ENCODE measurements around the gene MYO7A.

MYO7A gene

GRCh38 chr11:77166021-77166420, 38.0 kb downstream of the MYO7A start:
- DNase-seq (ENCODE audit: low spot score), result no peak

DNA sequence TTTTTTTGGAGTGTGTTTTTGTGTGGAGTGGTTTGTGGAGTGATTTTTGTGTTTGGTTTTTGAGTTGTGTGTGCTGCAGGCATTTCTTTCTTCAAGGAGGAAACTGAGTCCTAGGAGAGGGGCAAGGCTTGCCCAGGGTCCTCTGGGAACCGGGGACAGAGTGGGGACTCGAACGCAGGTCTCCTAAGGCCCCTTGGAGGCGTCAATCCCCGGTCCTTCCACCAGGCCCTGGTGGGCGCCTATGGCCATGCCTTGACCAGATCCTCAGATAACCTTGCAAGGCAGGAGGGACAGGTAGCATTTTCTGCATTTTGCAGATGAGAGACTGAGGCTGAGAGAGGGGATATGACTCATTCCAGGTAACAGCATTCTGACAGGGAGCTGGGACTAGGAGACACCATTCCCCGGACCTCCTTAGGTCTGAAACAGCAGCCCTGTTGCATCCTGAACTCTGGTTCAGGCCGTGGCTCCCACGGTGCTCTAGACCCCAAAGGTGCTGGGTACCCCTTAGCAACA, 39.1 kb downstream of the MYO7A start:
- no peak for DNase-seq (ENCODE audit: low spot score)

- no peak for DNase-seq (ENCODE audit: low spot score)
Measured at GRCh38 chr11:77167791-77168190, 39.7 kb downstream of the MYO7A start.

- no peak for DNase-seq (ENCODE audit: low spot score)
Measured at GRCh38 chr11:77170107-77170506, 42.1 kb downstream of the MYO7A start.

GRCh38 chr11:77171254-77171653, 43.2 kb downstream of the MYO7A start:
- DNase-seq (ENCODE audit: low spot score), result no peak

- no peak for DNase-seq (ENCODE audit: low spot score)
Measured at GRCh38 chr11:77171885-77172665, 44.0 kb downstream of the MYO7A start.

DNA sequence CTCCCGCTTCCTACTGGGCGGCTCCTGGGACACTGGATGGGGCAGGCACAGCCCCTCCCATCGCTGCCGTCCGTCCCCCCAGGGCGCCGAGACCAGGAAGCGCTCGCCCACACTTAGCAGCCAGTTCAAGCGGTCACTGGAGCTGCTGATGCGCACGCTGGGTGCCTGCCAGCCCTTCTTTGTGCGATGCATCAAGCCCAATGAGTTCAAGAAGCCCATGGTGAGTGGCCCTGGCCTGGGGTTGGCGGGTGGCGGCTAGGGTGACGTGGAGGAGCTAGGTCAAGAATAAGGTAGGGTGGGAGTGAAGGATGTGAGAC, 44.6 kb downstream of the MYO7A start:
- no peak for DNase-seq (ENCODE audit: low spot score)

- no peak for DNase-seq (ENCODE audit: low spot score)
Measured at GRCh38 chr11:77173494-77173893, 45.4 kb downstream of the MYO7A start.

GRCh38 chr11:77174559-77174958, 46.5 kb downstream of the MYO7A start:
- DNase-seq (ENCODE audit: low spot score), result no peak

DNA sequence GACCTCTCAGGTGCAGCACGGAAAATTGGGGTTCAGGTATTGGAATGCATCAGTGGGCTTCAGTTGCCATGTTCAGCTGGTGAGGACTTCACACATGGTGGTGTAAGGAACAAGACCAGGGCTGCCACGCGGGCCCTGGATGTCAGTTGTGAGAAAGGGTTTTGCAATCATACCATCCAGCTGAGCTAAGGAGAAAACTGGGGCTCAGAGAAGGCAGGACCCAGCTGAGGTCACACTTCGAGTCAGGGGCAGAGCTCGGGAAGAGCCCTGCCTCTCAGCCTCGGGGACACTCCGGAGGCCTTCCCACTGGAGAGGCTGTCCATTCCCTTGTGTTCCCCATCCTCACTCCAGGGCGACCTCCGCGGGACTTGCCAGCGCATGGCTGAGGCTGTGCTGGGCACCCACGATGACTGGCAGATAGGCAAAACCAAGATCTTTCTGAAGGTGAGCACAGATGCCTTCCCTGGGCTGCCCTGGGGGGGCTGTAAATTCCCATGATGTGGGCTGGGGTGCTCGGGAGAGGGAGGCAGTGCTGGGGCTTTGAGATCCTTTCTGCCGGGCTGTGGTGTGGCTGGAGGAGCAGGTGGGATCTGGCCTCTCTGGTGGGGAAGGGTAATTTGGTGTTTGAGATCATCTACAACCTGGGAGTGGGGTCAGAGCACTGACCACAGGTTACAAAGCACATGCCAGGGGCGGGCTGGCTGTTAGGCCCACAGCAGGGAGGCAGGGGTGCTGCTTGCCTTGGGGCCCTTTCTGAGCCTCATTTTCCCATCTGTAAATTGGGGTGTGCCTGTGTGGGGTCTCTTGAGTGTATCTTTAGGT, 47.2 kb downstream of the MYO7A start:
- peak; percentile 20 for DNase-seq (ENCODE audit: low spot score)

GRCh38 chr11:77175869-77176539, 48.0 kb downstream of the MYO7A start:
- DNase-seq (ENCODE audit: low spot score), result peak; percentile 37

DNA sequence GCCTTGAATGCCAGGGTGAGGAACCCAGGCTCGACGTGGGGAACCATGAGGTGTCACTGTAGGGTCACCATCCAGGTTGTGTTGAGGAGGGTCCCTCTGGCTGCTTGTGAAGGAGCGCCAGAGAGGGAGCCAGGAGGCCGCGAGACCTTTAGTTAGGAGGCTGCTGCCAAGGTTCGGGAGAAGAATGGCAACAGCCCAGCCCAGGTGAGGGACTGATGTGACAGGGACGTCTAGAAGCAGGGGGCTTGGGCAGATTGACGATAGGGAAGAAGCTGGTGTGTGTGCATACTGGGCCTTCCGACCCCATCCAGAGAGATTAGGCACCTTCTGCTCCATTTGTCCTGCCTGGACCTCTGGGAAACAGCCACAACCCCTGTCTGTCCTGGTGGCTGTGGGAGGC, 49.0 kb downstream of the MYO7A start:
- DNase-seq (ENCODE audit: low spot score), result no peak

- DNase-seq (ENCODE audit: low spot score), result no peak
Measured at GRCh38 chr11:77178150-77178549, 50.1 kb downstream of the MYO7A start.

GRCh38 chr11:77179048-77179447, 51.0 kb downstream of the MYO7A start:
- peak; percentile 54 for DNase-seq (ENCODE audit: low spot score)

GRCh38 chr11:77179681-77180080, 51.6 kb downstream of the MYO7A start:
- no peak for DNase-seq (ENCODE audit: low spot score)

GRCh38 chr11:77180346-77180745, 52.3 kb downstream of the MYO7A start:
- no peak for DNase-seq (ENCODE audit: low spot score)

- DNase-seq (ENCODE audit: low spot score), result no peak
Measured at GRCh38 chr11:77181226-77181625, 53.2 kb downstream of the MYO7A start.

- no peak for DNase-seq (ENCODE audit: low spot score)
Measured at GRCh38 chr11:77181799-77182541, 53.9 kb downstream of the MYO7A start.

DNA sequence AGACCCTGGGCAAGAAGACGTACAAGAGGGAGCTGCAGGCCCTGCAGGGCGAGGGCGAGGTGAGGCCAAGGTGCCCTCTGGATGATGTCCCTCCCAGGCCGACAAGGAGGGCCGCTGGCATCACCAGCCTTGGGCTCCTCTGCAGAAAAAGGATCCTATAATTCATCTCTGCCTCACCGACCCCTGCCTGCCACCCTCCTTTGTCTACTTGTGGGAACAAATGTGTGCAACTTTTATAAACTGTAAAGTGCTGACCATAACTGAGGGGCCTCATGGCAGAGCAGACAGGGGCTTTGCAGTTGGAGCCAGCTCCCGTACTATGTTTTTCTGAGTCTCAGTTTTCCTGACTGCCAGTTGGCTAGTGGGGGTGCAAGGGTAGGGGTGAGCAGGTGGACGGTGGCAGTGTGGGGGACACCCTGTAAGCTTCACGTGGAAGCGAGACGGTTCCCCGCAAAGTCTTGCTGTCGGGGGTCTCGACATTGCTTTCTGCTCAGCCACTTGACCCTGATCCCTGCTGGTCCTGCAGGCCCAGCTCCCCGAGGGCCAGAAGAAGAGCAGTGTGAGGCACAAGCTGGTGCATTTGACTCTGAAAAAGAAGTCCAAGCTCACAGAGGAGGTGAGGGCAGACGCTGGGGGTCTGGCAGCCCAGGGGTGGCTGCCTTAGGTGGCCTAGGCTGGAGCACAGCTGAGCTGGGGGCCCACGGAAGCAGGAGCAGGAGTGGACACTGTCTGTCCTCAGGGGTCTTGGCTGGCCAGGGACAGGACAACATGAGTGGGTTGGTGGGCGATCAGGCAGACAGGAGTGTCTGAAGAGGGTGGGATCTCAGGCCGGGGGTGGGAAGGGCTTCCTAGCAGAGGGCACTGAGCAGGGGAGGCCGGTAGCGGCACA, 54.7 kb downstream of the MYO7A start:
- no peak for DNase-seq (ENCODE audit: low spot score)

DNA sequence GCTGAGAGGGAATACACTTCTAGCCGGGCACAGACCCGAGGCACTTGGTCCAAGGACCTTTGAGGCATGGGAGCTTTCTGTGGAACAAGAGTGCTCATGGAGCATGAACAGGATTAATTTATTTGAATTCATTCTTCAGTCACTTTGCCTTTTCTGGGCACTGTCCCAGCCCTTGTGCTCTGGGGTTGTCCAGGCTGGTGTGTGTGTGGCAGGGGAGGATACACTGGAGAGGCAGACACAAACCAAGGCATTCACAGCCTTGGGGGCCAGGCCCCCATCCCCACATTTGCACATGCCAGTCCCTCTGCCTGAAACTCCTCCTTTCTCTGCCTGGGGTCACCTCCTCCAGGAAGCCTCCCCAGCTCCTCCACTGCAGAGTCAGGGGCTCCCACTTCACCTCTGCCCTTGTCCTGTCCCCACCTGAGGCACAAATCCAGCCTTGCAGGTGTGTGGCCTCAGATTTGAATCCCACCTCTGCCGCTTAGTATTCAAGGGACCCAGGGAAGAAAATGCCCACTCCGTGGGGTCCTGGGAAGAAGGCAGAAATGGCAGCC, 55.5 kb downstream of the MYO7A start:
- DNase-seq (ENCODE audit: low spot score), result peak; percentile 72

Measured in globus pallidus (tissue), 1 donor.